ENCODE results near the gene SERPINA4.

The SERPINA4 gene

GRCh38 chr14:94560751-94561655, at the start of gene SERPINA4:
Gene SERPINA4, plus strand, starts transcription at chr14:94561442. Its CDS starts 2,041 bp downstream, at chr14:94563483.
- DNase-seq: no peak

GRCh38 chr14:94514351-94514750, 46.9 kb upstream of the SERPINA4 start:
- no peak for DNase-seq

- no peak for DNase-seq
Observed at GRCh38 chr14:94515426-94515825, 45.8 kb upstream of the SERPINA4 start.

GRCh38 chr14:94515856-94516255, 45.4 kb upstream of the SERPINA4 start:
- no peak for DNase-seq

- DNase-seq: no peak
Observed at GRCh38 chr14:94517248-94517640, 44.0 kb upstream of the SERPINA4 start.

- DNase-seq: no peak
Observed at GRCh38 chr14:94517641-94518257, 43.5 kb upstream of the SERPINA4 start.

- DNase-seq: no peak
Observed at GRCh38 chr14:94521375-94522114, 39.7 kb upstream of the SERPINA4 start.

GRCh38 chr14:94522115-94522724, 39.0 kb upstream of the SERPINA4 start:
- no peak for DNase-seq

GRCh38 chr14:94523265-94523664, 38.0 kb upstream of the SERPINA4 start:
- no peak for DNase-seq

GRCh38 chr14:94524093-94524492, 37.1 kb upstream of the SERPINA4 start:
- DNase-seq: no peak

- DNase-seq: no peak
Observed at GRCh38 chr14:94531187-94531586, 30.1 kb upstream of the SERPINA4 start.

GRCh38 chr14:94532447-94532846, 28.8 kb upstream of the SERPINA4 start:
- DNase-seq: no peak

- DNase-seq: no peak
Observed at GRCh38 chr14:94535506-94535905, 25.7 kb upstream of the SERPINA4 start.

GRCh38 chr14:94536836-94537235, 24.4 kb upstream of the SERPINA4 start:
- DNase-seq: no peak

- DNase-seq: no peak
Observed at GRCh38 chr14:94538070-94538740, 23.0 kb upstream of the SERPINA4 start.

- no peak for DNase-seq
Observed at GRCh38 chr14:94539181-94539580, 22.1 kb upstream of the SERPINA4 start.

GRCh38 chr14:94540031-94540794, 21.0 kb upstream of the SERPINA4 start:
- no peak for DNase-seq

- DNase-seq: no peak
Observed at GRCh38 chr14:94541234-94541975, 19.8 kb upstream of the SERPINA4 start.

- no peak for DNase-seq
Observed at GRCh38 chr14:94542111-94542810, 19.0 kb upstream of the SERPINA4 start.

- no peak for DNase-seq
Observed at GRCh38 chr14:94542811-94543440, 18.3 kb upstream of the SERPINA4 start.
